ENCODE data around the gene HTR3A. TPM values are rescaled to one million over a fixed set of nuclear protein-coding genes. Genes with fewer than 3 reads are reported as not detected.

HTR3A gene
- total and polyA plus RNA-seq, 9 of the 15 experiments (the other 6 are each of a cell fraction or from before 2014, with no cell fraction given) = not detected

DNA sequence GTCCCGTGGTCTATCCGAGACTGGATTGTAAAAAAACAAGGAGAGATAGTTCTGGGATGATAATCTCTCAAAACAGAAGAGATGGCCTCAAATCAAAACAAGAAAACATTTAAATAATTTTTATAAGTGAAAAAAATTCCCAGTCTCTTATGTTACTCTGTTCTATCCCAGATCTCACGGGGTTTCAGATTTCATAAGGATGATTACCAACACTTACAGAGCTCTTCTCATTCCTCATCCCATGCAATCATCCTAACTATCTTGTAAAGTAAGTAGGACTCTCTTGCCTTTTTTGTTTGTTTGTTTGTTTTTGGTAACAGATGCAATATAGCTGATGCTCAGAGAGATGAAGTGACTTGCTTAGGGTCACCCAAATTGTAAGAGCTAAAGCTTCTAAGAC, 64.6 kb downstream of the HTR3A start (continued):
- TF ChIP-seq, protein P1, sequence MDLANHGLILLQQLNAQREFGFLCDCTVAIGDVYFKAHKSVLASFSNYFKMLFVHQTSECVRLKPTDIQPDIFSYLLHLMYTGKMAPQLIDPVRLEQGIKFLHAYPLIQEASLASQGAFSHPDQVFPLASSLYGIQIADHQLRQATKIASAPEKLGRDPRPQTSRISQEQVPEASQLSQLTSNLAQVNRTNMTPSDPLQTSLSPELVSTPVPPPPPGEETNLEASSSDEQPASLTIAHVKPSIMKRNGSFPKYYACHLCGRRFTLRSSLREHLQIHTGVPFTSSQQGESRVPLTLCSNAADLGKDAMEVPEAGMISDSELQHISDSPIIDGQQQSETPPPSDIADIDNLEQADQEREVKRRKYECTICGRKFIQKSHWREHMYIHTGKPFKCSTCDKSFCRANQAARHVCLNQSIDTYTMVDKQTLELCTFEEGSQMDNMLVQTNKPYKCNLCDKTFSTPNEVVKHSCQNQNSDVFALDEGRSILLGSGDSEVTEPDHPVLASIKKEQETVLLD (IDR thresholded peaks at IDR 0.05) = no peak
- TF ChIP-seq ZFP36 (IDR thresholded peaks at IDR 0.05; ENCODE audit: low read depth, low read length, partially characterized antibody) = no peak

Other genes with a start within 250 kb of the HTR3A start
- 23.7 and 24.9 TPM in 2 replicates for gene ZW10, start 201.4 kb upstream of the HTR3A start, total RNA-seq (2014; rRNA removed)
- 34.3 and 39.3 TPM in 2 replicates for gene ZW10, start 201.4 kb upstream of the HTR3A start, total RNA-seq (2014; rRNA removed; fragmentation: Illumina TruSeq; extraction: Trizol)
- 34.6 and 37.7 TPM in 2 replicates for gene ZW10, start 201.4 kb upstream of the HTR3A start, total RNA-seq (2015; rRNA removed; fragmentation: Illumina TruSeq; extraction: Trizol)
- 21.1 and 25.0 TPM in 2 replicates for gene ZW10, start 201.4 kb upstream of the HTR3A start, total RNA-seq (2021)
- 19.0 and 26.9 TPM in 2 replicates for gene ZW10, start 201.4 kb upstream of the HTR3A start, polyA plus RNA-seq (2011; rRNA removed)
- 27.7 and 30.8 TPM in 2 replicates for gene ZW10, start 201.4 kb upstream of the HTR3A start, polyA plus RNA-seq (2014; fragmentation: Illumina TruSeq; extraction: Trizol)
- gene ZW10, start 201.4 kb upstream of the HTR3A start, polyA plus RNA-seq (2014; fragmentation: Nextera tagmentation; extraction: Ambion mirVana) = 10 to 100 TPM in 1 of 2 experiments, 1 to 10 TPM in 1; 9.4 to 17.3 TPM
- gene ZW10, start 201.4 kb upstream of the HTR3A start, polyA plus RNA-seq (2014; rRNA removed) = 19.6 and 21.8 TPM in 2 replicates
- not detected in 2 replicates for gene CLDN25, start 195.3 kb upstream of the HTR3A start, total RNA-seq (2014; rRNA removed)
- not detected in 2 replicates for gene CLDN25, start 195.3 kb upstream of the HTR3A start, total RNA-seq (2014; rRNA removed; fragmentation: Illumina TruSeq; extraction: Trizol)
- not detected in 2 replicates for gene CLDN25, start 195.3 kb upstream of the HTR3A start, total RNA-seq (2015; rRNA removed; fragmentation: Illumina TruSeq; extraction: Trizol)
- gene CLDN25, start 195.3 kb upstream of the HTR3A start, total RNA-seq (2021) = not detected in 2 replicates
- not detected in 2 replicates for gene CLDN25, start 195.3 kb upstream of the HTR3A start, polyA plus RNA-seq (2011; rRNA removed)
- not detected in 2 replicates for gene CLDN25, start 195.3 kb upstream of the HTR3A start, polyA plus RNA-seq (2014; fragmentation: Illumina TruSeq; extraction: Trizol)
- gene CLDN25, start 195.3 kb upstream of the HTR3A start, polyA plus RNA-seq (2014; fragmentation: Nextera tagmentation; extraction: Ambion mirVana) = not detected
- not detected in 2 replicates for gene CLDN25, start 195.3 kb upstream of the HTR3A start, polyA plus RNA-seq (2014; rRNA removed)
- gene USP28, start 99.5 kb upstream of the HTR3A start, total RNA-seq (2014; rRNA removed) = 16.1 and 18.8 TPM in 2 replicates
- gene USP28, start 99.5 kb upstream of the HTR3A start, total RNA-seq (2014; rRNA removed; fragmentation: Illumina TruSeq; extraction: Trizol) = 35.9 and 41.8 TPM in 2 replicates
- 28.0 and 28.5 TPM in 2 replicates for gene USP28, start 99.5 kb upstream of the HTR3A start, total RNA-seq (2015; rRNA removed; fragmentation: Illumina TruSeq; extraction: Trizol)
- gene USP28, start 99.5 kb upstream of the HTR3A start, total RNA-seq (2021) = 20.3 and 20.9 TPM in 2 replicates
- 36.4 and 43.5 TPM in 2 replicates for gene USP28, start 99.5 kb upstream of the HTR3A start, polyA plus RNA-seq (2011; rRNA removed)
- 29.1 and 42.7 TPM in 2 replicates for gene USP28, start 99.5 kb upstream of the HTR3A start, polyA plus RNA-seq (2014; fragmentation: Illumina TruSeq; extraction: Trizol)
- gene USP28, start 99.5 kb upstream of the HTR3A start, polyA plus RNA-seq (2014; fragmentation: Nextera tagmentation; extraction: Ambion mirVana) = 1 to 10 TPM; 3.7 to 7.1 TPM
- 18.7 and 20.7 TPM in 2 replicates for gene USP28, start 99.5 kb upstream of the HTR3A start, polyA plus RNA-seq (2014; rRNA removed)
- not detected in 2 replicates for gene HTR3B, start 70.3 kb upstream of the HTR3A start, total RNA-seq (2014; rRNA removed)
- gene HTR3B, start 70.3 kb upstream of the HTR3A start, total RNA-seq (2014; rRNA removed; fragmentation: Illumina TruSeq; extraction: Trizol) = not detected in 2 replicates
- not detected in 2 replicates for gene HTR3B, start 70.3 kb upstream of the HTR3A start, total RNA-seq (2015; rRNA removed; fragmentation: Illumina TruSeq; extraction: Trizol)
- not detected in 2 replicates for gene HTR3B, start 70.3 kb upstream of the HTR3A start, total RNA-seq (2021)
- not detected in 2 replicates for gene HTR3B, start 70.3 kb upstream of the HTR3A start, polyA plus RNA-seq (2011; rRNA removed)
- not detected in 2 replicates for gene HTR3B, start 70.3 kb upstream of the HTR3A start, polyA plus RNA-seq (2014; fragmentation: Illumina TruSeq; extraction: Trizol)
- gene HTR3B, start 70.3 kb upstream of the HTR3A start, polyA plus RNA-seq (2014; fragmentation: Nextera tagmentation; extraction: Ambion mirVana) = not detected
- not detected in 2 replicates for gene HTR3B, start 70.3 kb upstream of the HTR3A start, polyA plus RNA-seq (2014; rRNA removed)
- gene ZBTB16, start 84.6 kb downstream of the HTR3A start, total RNA-seq (2014; rRNA removed) = not detected in 2 replicates
- gene ZBTB16, start 84.6 kb downstream of the HTR3A start, total RNA-seq (2014; rRNA removed; fragmentation: Illumina TruSeq; extraction: Trizol) = not detected in 2 replicates
- gene ZBTB16, start 84.6 kb downstream of the HTR3A start, total RNA-seq (2015; rRNA removed; fragmentation: Illumina TruSeq; extraction: Trizol) = 0.34 TPM in 1 of 2 replicates, not detected in the other
- gene ZBTB16, start 84.6 kb downstream of the HTR3A start, total RNA-seq (2021) = 0.18 and 0.40 TPM in 2 replicates
- gene ZBTB16, start 84.6 kb downstream of the HTR3A start, polyA plus RNA-seq (2011; rRNA removed) = 0.15 and 0.49 TPM in 2 replicates
- gene ZBTB16, start 84.6 kb downstream of the HTR3A start, polyA plus RNA-seq (2014; fragmentation: Illumina TruSeq; extraction: Trizol) = not detected in 2 replicates
- under 1 TPM; 0.06 to 0.24 TPM for gene ZBTB16, start 84.6 kb downstream of the HTR3A start, polyA plus RNA-seq (2014; fragmentation: Nextera tagmentation; extraction: Ambion mirVana)
- gene ZBTB16, start 84.6 kb downstream of the HTR3A start, polyA plus RNA-seq (2014; rRNA removed) = 0.29 TPM in 1 of 2 replicates, not detected in the other